H1 (cell line): ENCODE measurements around the gene TACC2. TPM values are rescaled to one million over a fixed set of nuclear protein-coding genes. Genes with fewer than 3 reads are reported as not detected.

Experiments used
- CTCF ChIA-PET: fragments of 300-600 bp; sonication (Branson Sonifier 250); formaldehyde crosslinking; loops from one replicate; lab custom pipeline; 2021; ENCODE audit not compliant: partially characterized antibody; lab: Charles Lee
- POLR2A ChIA-PET: fragments of 300-600 bp; sonication (Branson Sonifier 250); formaldehyde crosslinking; loops from one replicate; lab custom pipeline; 2021; ENCODE audit warnings: inconsistent platforms; ENCODE audit not compliant: partially characterized antibody; lab: Charles Lee
- DNase-seq, 2 experiments: peaks; one replicate each; pipeline versions ENCODE4 v3.0.0 to v3.0.0-alpha.2; 2010 to 2022; ENCODE audit warnings: low spot score in 2 of 2, low read depth in 1 of 2, mixed read lengths in 1 of 2
- FAIRE-seq: peaks from 2 replicates; lab custom pipeline; 2011; peaks lifted over from hg19 to GRCh38; lab: Jason Lieb, UNC
- H2AFZ ChIP-seq: 2 replicates; pipeline ENCODE4 v1.8.1; 2012; ENCODE audit warnings: low read length, inconsistent platforms
- H2AK5ac ChIP-seq: 2 replicates; pipeline ENCODE4 v1.6.1; 2013; ENCODE audit warnings: low read depth, low read length
- H2BK120ac ChIP-seq: replicated peaks from 2 replicates; pipeline ENCODE3; 2013; ENCODE audit warnings: low read depth, low read length, inconsistent platforms
- H2BK12ac ChIP-seq: 2 replicates; pipeline ENCODE4 v1.6.1; 2013; ENCODE audit warnings: low read depth, low read length
- H2BK15ac ChIP-seq: 2 replicates; pipeline ENCODE4 v1.6.1; 2013; ENCODE audit warnings: low read length
- H2BK20ac ChIP-seq: 2 replicates; pipeline ENCODE4 v1.6.1; 2013; ENCODE audit warnings: low read length
- H2BK5ac ChIP-seq: 2 replicates; pipeline ENCODE4 v1.6.1; 2013; ENCODE audit warnings: low read depth, low read length
- H3K14ac ChIP-seq: 2 replicates; pipeline ENCODE4 v1.6.1; 2013; ENCODE audit warnings: inconsistent platforms; ENCODE audit not compliant: insufficient read length
- H3K18ac ChIP-seq: 2 replicates; pipeline ENCODE4 v1.6.1; 2013; ENCODE audit warnings: low read length; ENCODE audit errors: extremely low read depth
- H3K23ac ChIP-seq: 2 replicates; pipeline ENCODE4 v1.6.1; 2013; ENCODE audit warnings: inconsistent platforms; ENCODE audit not compliant: insufficient read length
- H3K23me2 ChIP-seq: 2 replicates; pipeline ENCODE4 v1.6.1; 2013; ENCODE audit warnings: low read depth, low read length
- H3K27ac ChIP-seq: 2 replicates; pipeline ENCODE4 v1.6.1; 2011; ENCODE audit warnings: low read depth, low read length, inconsistent platforms
- H3K27me3 ChIP-seq, 4 experiments: replicated peaks in 1 of 4; 1 replicate in 1 of 4; 2 replicates in 3 of 4; pipeline versions ENCODE4 v1.6.1 to v1.8.1; 2011 to 2013; ENCODE audit warnings: low read length in 3 of 4, mild to moderate bottlenecking in 3 of 4, inconsistent platforms in 2 of 4, mixed read lengths in 2 of 4, moderate library complexity in 1 of 4; ENCODE audit not compliant: control insufficient read depth in 3 of 4, insufficient read depth in 3 of 4; ENCODE audit errors: extremely low read depth in 1 of 4
- H3K36me3 ChIP-seq, 4 experiments: 2 replicates each; pipeline versions ENCODE4 v1.6.1 to v1.8.1; 2011 to 2013; ENCODE audit warnings: mild to moderate bottlenecking in 4 of 4, low read length in 3 of 4, moderate library complexity in 2 of 4, control low read depth in 1 of 4, inconsistent platforms in 1 of 4; ENCODE audit not compliant: insufficient read depth in 4 of 4, control insufficient read depth in 2 of 4
- H3K4ac ChIP-seq: replicated peaks from 2 replicates; pipeline ENCODE3; 2013; ENCODE audit warnings: low read length, low read depth, mixed read lengths, inconsistent platforms; ENCODE audit not compliant: insufficient read length
- H3K4me1 ChIP-seq, 4 experiments: replicated peaks in 1 of 4; 1 replicate in 1 of 4; 2 replicates in 3 of 4; pipeline versions ENCODE4 v1.6.1 to v1.8.1; 2011 to 2013; ENCODE audit warnings: low read length in 3 of 4, inconsistent platforms in 2 of 4, mixed read lengths in 1 of 4; ENCODE audit not compliant: insufficient read depth in 4 of 4, control insufficient read depth in 3 of 4
- H3K4me2 ChIP-seq, 2 experiments: 2 replicates each; pipeline versions ENCODE4 v1.6.1 to v1.8.1; 2011 to 2013; ENCODE audit warnings: low read depth in 2 of 2, low read length in 2 of 2, control low read depth in 1 of 2, inconsistent platforms in 1 of 2, mild to moderate bottlenecking in 1 of 2; ENCODE audit not compliant: insufficient read depth in 1 of 2
- H3K4me3 ChIP-seq, 4 experiments: fragments of 200-600, 300-600 bp in 1 of 4; sonication (generic), shearing (Covaris generic), sonication (Bioruptor Twin) in 1 of 4; 2 replicates each; pipeline versions ENCODE4 v1.5.1 to v1.8.1; 2011 to 2016; ENCODE audit warnings: low read length in 4 of 4, low read depth in 3 of 4, control low read depth in 2 of 4, inconsistent platforms in 2 of 4, mild to moderate bottlenecking in 2 of 4, mixed read lengths in 1 of 4, moderate library complexity in 1 of 4; ENCODE audit not compliant: insufficient read depth in 2 of 4; ENCODE audit errors: extremely low read depth in 1 of 4
- H3K56ac ChIP-seq: replicated peaks from 2 replicates; pipeline ENCODE3; 2013; ENCODE audit warnings: low read depth, mild to moderate bottlenecking, mixed read lengths, low read length, inconsistent platforms; ENCODE audit not compliant: insufficient read length
- H3K79me1 ChIP-seq: 2 replicates; pipeline ENCODE4 v1.6.1; 2013; ENCODE audit warnings: low read depth, low read length, control low read depth
- H3K79me2 ChIP-seq, 2 experiments: 2 replicates each; pipeline versions ENCODE4 v1.6.1 to v1.8.1; 2012 to 2013; ENCODE audit warnings: low read length in 2 of 2, mild to moderate bottlenecking in 2 of 2, inconsistent platforms in 1 of 2; ENCODE audit not compliant: insufficient read depth in 2 of 2, control insufficient read depth in 1 of 2
- H3K9ac ChIP-seq, 4 experiments: replicated peaks in 1 of 4; 1 replicate in 1 of 4; 2 replicates in 3 of 4; pipeline versions ENCODE4 v1.6.1 to v1.8.1; 2011 to 2013; ENCODE audit warnings: low read depth in 3 of 4, low read length in 3 of 4, control low read depth in 2 of 4, mild to moderate bottlenecking in 2 of 4, moderate library complexity in 2 of 4, inconsistent platforms in 1 of 4; ENCODE audit errors: extremely low read depth in 1 of 4
- H3K9me3 ChIP-seq, 2 experiments: 2 replicates each; pipeline versions ENCODE4 v1.6.1 to v1.8.1; 2012 to 2013; ENCODE audit warnings: mild to moderate bottlenecking in 2 of 2, moderate library complexity in 2 of 2, control low read depth in 1 of 2, inconsistent platforms in 1 of 2, low read depth in 1 of 2, low read length in 1 of 2, mixed read lengths in 1 of 2; ENCODE audit not compliant: insufficient read depth in 2 of 2
- H4K20me1 ChIP-seq, 2 experiments: replicated peaks in 1 of 2; 2 replicates each; pipeline versions ENCODE3 to v1.8.1; 2011 to 2013; ENCODE audit warnings: inconsistent platforms in 2 of 2, low read length in 2 of 2, mild to moderate bottlenecking in 1 of 2; ENCODE audit not compliant: insufficient read depth in 2 of 2, control insufficient read depth in 1 of 2
- H4K5ac ChIP-seq: 2 replicates; pipeline ENCODE4 v1.6.1; 2013; ENCODE audit warnings: low read length, low read depth, mixed read lengths, inconsistent platforms; ENCODE audit not compliant: insufficient read length
- H4K8ac ChIP-seq: 2 replicates; pipeline ENCODE4 v1.8.0; 2013; ENCODE audit warnings: mild to moderate bottlenecking, moderate library complexity, low read length, inconsistent platforms; ENCODE audit not compliant: insufficient read depth; ENCODE audit errors: extremely low read depth
- H4K91ac ChIP-seq: replicated peaks from 2 replicates; pipeline ENCODE3; 2013; ENCODE audit warnings: low read length, mixed read lengths, inconsistent platforms; ENCODE audit not compliant: insufficient read length
- ATF2 ChIP-seq: IDR thresholded peaks from 2 replicates; pipeline ENCODE4 v1.6.1; 2012; ENCODE audit warnings: low read length, inconsistent platforms
- BRCA1 ChIP-seq: IDR thresholded peaks from 2 replicates; pipeline ENCODE4 v1.6.1; 2012; ENCODE audit warnings: low read depth, low read length, improper control_type of control experiment
- CEBPB ChIP-seq: IDR thresholded peaks from 2 replicates; pipeline ENCODE4 v1.6.1; 2012; ENCODE audit warnings: low read depth, low read length
- CHD2 ChIP-seq: IDR thresholded peaks from 2 replicates; pipeline ENCODE4 v1.6.1; 2012; ENCODE audit warnings: low read length, improper control_type of control experiment
- CREB1 ChIP-seq: IDR thresholded peaks from 2 replicates; pipeline ENCODE4 v1.6.1; 2012; ENCODE audit warnings: inconsistent platforms
- JUND ChIP-seq: IDR thresholded peaks from 2 replicates; pipeline ENCODE4 v1.6.1; 2011; ENCODE audit warnings: mild to moderate bottlenecking, improper control_type of control experiment, low read length
- RBBP5 ChIP-seq: IDR thresholded peaks from 2 replicates; pipeline ENCODE4 v1.7.1; 2012; ENCODE audit warnings: low read depth, mild to moderate bottlenecking, inconsistent platforms, low read length, moderate library complexity, borderline replicate concordance
- SAP30 ChIP-seq: fragments of 300-600 bp; sonication (generic); IDR thresholded peaks from 2 replicates; pipeline ENCODE4 v1.7.1; 2012; ENCODE audit warnings: low read length, moderate library complexity, mild to moderate bottlenecking, inconsistent platforms; ENCODE audit not compliant: insufficient read depth, insufficient replicate concordance
- SIN3A ChIP-seq, 2 experiments: IDR thresholded peaks in 1 of 2; conservative IDR thresholded peaks in 1 of 2; 2 replicates each; pipeline ENCODE4 v1.6.1; 2011 to 2012; ENCODE audit warnings: low read length in 2 of 2, improper control_type of control experiment in 1 of 2, low read depth in 1 of 2, mild to moderate bottlenecking in 1 of 2
- SP2 ChIP-seq: IDR thresholded peaks from 2 replicates; pipeline ENCODE4 v1.6.1; 2012; ENCODE audit warnings: mild to moderate bottlenecking, low read length, inconsistent platforms
- TAF7 ChIP-seq: optimal IDR thresholded peaks from 2 replicates; pipeline ENCODE3; 2011; ENCODE audit warnings: low read depth, mild to moderate bottlenecking, inconsistent platforms, low read length, moderate library complexity, borderline replicate concordance
- TCF12 ChIP-seq: IDR thresholded peaks from 2 replicates; pipeline ENCODE4 v1.6.1; 2011; ENCODE audit warnings: low read depth, mild to moderate bottlenecking, low read length
- ZNF274 ChIP-seq: IDR thresholded peaks from 2 replicates; pipeline ENCODE4 v1.7.0; 2012; ENCODE audit warnings: low read length, borderline replicate concordance; ENCODE audit errors: extremely low read depth
- WGBS, 2 experiments: shearing (Covaris generic) in 1 of 2; methylation state at CpG; one replicate each; pipeline versions ENCODE4 v1.1.6 to v1.1.7; 2013 to 2015; ENCODE audit warnings: low lambda C conversion rate in 2 of 2, mixed read lengths in 2 of 2, inconsistent platforms in 1 of 2, low coverage in 1 of 2, missing lambda C conversion rate in 1 of 2; ENCODE audit not compliant: insufficient replicate concordance in 2 of 2, insufficient coverage in 1 of 2, insufficient read length in 1 of 2; ENCODE audit errors: extremely low coverage in 1 of 2, missing lambda C conversion rate in 1 of 2; 5-methylcytosine and 5-hydroxymethylcytosine counted together
- polyA plus RNA-seq, 7 experiments: library from polyadenylated mRNA; depleted of rRNA in 3 of 7; stranded (reverse) in 5 of 7; unstranded in 2 of 7; fragments of >200 nt in 5 of 7; fragments of 200-250 nt in 2 of 7; gene quantifications; 1 replicate in 5 of 7; 2 replicates in 1 of 7; 4 replicates in 1 of 7; pipeline versions ENCODE4 v1.2.1 to v1.2.3, GENCODE V29; 2011 to 2013; ENCODE audit warnings: missing spikeins in 2 of 7, mixed read lengths in 2 of 7
- total RNA-seq: library from RNA; stranded (reverse); fragmentation: NEBNext Ultra II Directional; extraction: Animal tissue kit (Norgen Biotek cat#: 25700); gene quantifications from 2 replicates; pipeline ENCODE4 v1.2.1, GENCODE V29; 2021

TACC2 gene
- total and polyA plus RNA-seq, 2 of the 8 experiments (the other 6 are each of a cell fraction or from before 2014, with no cell fraction given) = 21.2 to 46.6 TPM

GRCh38 chr10:122245136-122245535 lies 256.2 kb downstream of the TACC2 start:
- no peak overlapping the region for H4K91ac ChIP-seq
- POLR2A ChIA-PET = interaction anchor here (1.9 kb wide), 1 partner anchor 13 kb away, joined by 4 read pairs; no protein-coding TSS in a partner anchor
- 84% methylated on average over 4 of the region's 4 CpGs; no CpG with 5 or more reads in 1 of the 2 experiments for WGBS, 2 experiments
- H4K8ac ChIP-seq = no peak overlapping the region
- H3K36me3 ChIP-seq = peaks cover 10 to 44% (median 39%) of the 10 kb centered on the region in 4 experiments
- no peak overlapping the region for H4K5ac ChIP-seq
- H3K18ac ChIP-seq = no peak overlapping the region
- no peak overlapping the region for H2BK120ac ChIP-seq
- no peak overlapping the region for H3K4me2 ChIP-seq
- H3K4me1 ChIP-seq = no peaks in the 10 kb centered on the region
- no peak overlapping the region for H2BK15ac ChIP-seq
- H2AK5ac ChIP-seq = no peak overlapping the region
- DNase-seq (no peak), FAIRE-seq (no peak)
- H4K20me1 ChIP-seq = peaks cover 0 to 2% of the 10 kb centered on the region in 2 experiments
- H3K79me2 ChIP-seq = no peaks in the 10 kb centered on the region
- no peak overlapping the region for H3K9ac ChIP-seq
- no peak overlapping the region for H3K4ac ChIP-seq
- no peak overlapping the region for H3K23ac ChIP-seq
- H2BK12ac ChIP-seq = no peak overlapping the region
- no peak overlapping the region for H2BK5ac ChIP-seq
- no peaks in the 10 kb centered on the region for H3K9me3 ChIP-seq
- no peak overlapping the region for H2AFZ ChIP-seq
- H3K14ac ChIP-seq = no peak overlapping the region
- no peak overlapping the region for H3K27ac ChIP-seq
- H3K4me3 ChIP-seq = no peak overlapping the region
- no peaks in the 10 kb centered on the region for H3K79me1 ChIP-seq
- H3K23me2 ChIP-seq = no peaks in the 10 kb centered on the region
- no peak overlapping the region for H2BK20ac ChIP-seq
- H3K27me3 ChIP-seq = no peaks in the 10 kb centered on the region
- CTCF ChIA-PET = interaction anchor here (1.5 to 2.0 kb wide), 3 partner anchors 10 to 23 kb away, joined by 4 to 8 read pairs (median 5); no protein-coding TSS in a partner anchor
- H3K56ac ChIP-seq = no peak overlapping the region
- TF ChIP-seq BRCA1 = no peak
- TF ChIP-seq ZNF274 = no peak
- no peak for TF ChIP-seq SP2
- no peak for TF ChIP-seq CHD2
- TF ChIP-seq CEBPB = no peak
- TF ChIP-seq TCF12 = no peak
- no peak for TF ChIP-seq CREB1
- no peak for TF ChIP-seq TAF7
- no peak for TF ChIP-seq ATF2
- no peak for TF ChIP-seq RBBP5
- TF ChIP-seq SIN3A (conservative IDR thresholded peaks at IDR 0.05 in 1 of 2, IDR thresholded peaks at IDR 0.05 in 1 of 2; ENCODE audit: low read depth in 1 of 2, low read length in 2 of 2) = no peak
- no peak for TF ChIP-seq SAP30
- no peak for TF ChIP-seq JUND
